ENCODE measurements around the gene MED12L.

MED12L gene

GRCh38 chr3:151428386-151428785 is 342.9 kb downstream of the MED12L start:
- no peak for DNase-seq

- DNase-seq = no peak
Observed at GRCh38 chr3:151430821-151431484, 345.5 kb downstream of the MED12L start.

- DNase-seq = no peak
Observed at GRCh38 chr3:151431940-151432339, 346.5 kb downstream of the MED12L start.

- DNase-seq = no peak
Observed at GRCh38 chr3:151432616-151433372, 347.3 kb downstream of the MED12L start.

GRCh38 chr3:151434151-151434890 is 348.9 kb downstream of the MED12L start:
- DNase-seq = no peak

- DNase-seq = no peak
Observed at GRCh38 chr3:151436675-151437446, 351.4 kb downstream of the MED12L start.

GRCh38 chr3:151437906-151438305 is 352.4 kb downstream of the MED12L start:
- no peak for DNase-seq

GRCh38 chr3:151439652-151440125 is 354.2 kb downstream of the MED12L start:
- no peak for DNase-seq

GRCh38 chr3:151440940-151441339 is 355.5 kb downstream of the MED12L start:
- no peak for DNase-seq

- DNase-seq = no peak
Observed at GRCh38 chr3:151443583-151443982, 358.1 kb downstream of the MED12L start.

GRCh38 chr3:151445273-151446001 is 360.0 kb downstream of the MED12L start:
- no peak for DNase-seq

- no peak for DNase-seq
Observed at GRCh38 chr3:151446002-151446340, 360.5 kb downstream of the MED12L start.

GRCh38 chr3:151452368-151452767 is 366.9 kb downstream of the MED12L start:
- DNase-seq = no peak

GRCh38 chr3:151452841-151453240 is 367.4 kb downstream of the MED12L start:
- DNase-seq = no peak

GRCh38 chr3:151456065-151456464 is 370.6 kb downstream of the MED12L start:
- no peak for DNase-seq

- no peak for DNase-seq
Observed at GRCh38 chr3:151459358-151459757, 373.9 kb downstream of the MED12L start.

- no peak for DNase-seq
Observed at GRCh38 chr3:151460228-151460627, 374.8 kb downstream of the MED12L start.

- DNase-seq = no peak
Observed at GRCh38 chr3:151460774-151461450, 375.4 kb downstream of the MED12L start, which contains the start of gene IGSF10. Gene IGSF10 (minus strand): TSS chr3:151461061. CDS start chr3:151458709, 2,352 bp downstream.

GRCh38 chr3:151462278-151462780 is 376.9 kb downstream of the MED12L start:
- DNase-seq = no peak

GRCh38 chr3:151462991-151463390 is 377.5 kb downstream of the MED12L start:
- DNase-seq = no peak

- DNase-seq = no peak
Observed at GRCh38 chr3:151467069-151467468, 381.6 kb downstream of the MED12L start.

Measured in cortex of kidney (tissue), 1 donor.